Progenitor cell of endocrine pancreas (in vitro differentiated cells): ENCODE measurements around the gene EREG. TPM values are rescaled to one million over a fixed set of nuclear protein-coding genes. Genes with fewer than 3 reads are reported as not detected.

Experiments
- DNase-seq: peaks from one replicate; pipeline ENCODE4 v3.0.0; 2021; ENCODE audit warnings: low spot score; ENCODE audit not compliant: unreplicated experiment
- H3K27ac Mint-ChIP-seq: 2 replicates; pipeline ENCODE4 v1.8.0; 2021; ENCODE audit warnings: mild to moderate bottlenecking, moderate library complexity, mixed read lengths
- H3K27me3 Mint-ChIP-seq: 2 replicates; pipeline ENCODE4 v1.8.0; 2021; ENCODE audit warnings: mixed read lengths
- H3K36me3 Mint-ChIP-seq: 2 replicates; pipeline ENCODE4 v1.8.0; 2022; ENCODE audit warnings: mixed read lengths; ENCODE audit not compliant: insufficient read depth
- H3K4me1 Mint-ChIP-seq: 2 replicates; pipeline ENCODE4 v1.8.0; 2021; ENCODE audit warnings: low read depth, mixed read lengths
- H3K4me3 Mint-ChIP-seq: 2 replicates; pipeline ENCODE4 v1.8.0; 2021; ENCODE audit warnings: low read depth, mild to moderate bottlenecking, moderate library complexity, mixed read lengths
- H3K9me3 Mint-ChIP-seq: 2 replicates; pipeline ENCODE4 v1.8.0; 2021; ENCODE audit warnings: low read depth, mixed read lengths
- CTCF ChIP-seq: fragments of 200-600 bp; sonication (generic); IDR thresholded peaks from one replicate; pipeline ENCODE4 v1.5.0; 2021; ENCODE audit warnings: antibody characterized with exemption, mild to moderate bottlenecking; ENCODE audit not compliant: unreplicated experiment
- total RNA-seq: library from RNA; stranded (reverse); gene quantifications from 2 replicates; pipeline ENCODE4 v1.2.1, GENCODE V29; 2021

The EREG gene
- total RNA-seq, 1 donor from 2014 or later, result not detected

DNA sequence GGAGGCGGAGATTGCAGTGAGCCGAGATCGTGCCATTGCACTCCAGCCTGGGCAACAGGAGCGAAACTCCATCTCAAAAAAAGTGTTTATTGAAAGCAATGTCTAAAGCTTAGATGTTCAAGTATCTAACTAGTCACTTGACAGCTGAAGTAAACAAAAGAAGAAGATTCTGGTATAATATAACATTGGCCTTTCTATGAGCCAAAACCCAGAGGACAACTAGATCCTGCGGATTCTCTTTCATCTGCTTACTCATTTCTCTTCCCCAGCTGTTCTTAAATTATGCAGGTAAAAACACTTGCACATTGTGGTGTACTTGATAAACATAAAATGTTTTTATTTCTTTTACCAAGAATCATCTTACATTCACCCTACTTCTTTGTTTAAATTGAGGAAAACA lies 55.9 kb downstream of the EREG start:
- H3K4me3 Mint-ChIP-seq, result no peak overlapping the region
- peaks cover 2% of the 10 kb centered on the region for H3K27me3 Mint-ChIP-seq
- TF ChIP-seq CTCF, result no peak
- no peak for DNase-seq
- H3K36me3 Mint-ChIP-seq, result no peaks in the 10 kb centered on the region
- H3K4me1 Mint-ChIP-seq, result peaks cover 11% of the 10 kb centered on the region
- H3K9me3 Mint-ChIP-seq, result peaks cover 12% of the 10 kb centered on the region
- H3K27ac Mint-ChIP-seq, result no peak overlapping the region

GRCh38 chr4:74423104-74423503 lies 58.2 kb downstream of the EREG start:
- Mint-ChIP-seq H3K36me3 (no peaks in the 10 kb centered on the region), H3K4me1 (peaks cover 3% of the 10 kb centered on the region), H3K27me3 (peaks cover under 1% of the 10 kb centered on the region), H3K4me3 (no peak overlapping the region), H3K27ac (no peak overlapping the region), H3K9me3 (peaks cover 10% of the 10 kb centered on the region)
- DNase-seq, result no peak
- no peak for TF ChIP-seq CTCF

DNA sequence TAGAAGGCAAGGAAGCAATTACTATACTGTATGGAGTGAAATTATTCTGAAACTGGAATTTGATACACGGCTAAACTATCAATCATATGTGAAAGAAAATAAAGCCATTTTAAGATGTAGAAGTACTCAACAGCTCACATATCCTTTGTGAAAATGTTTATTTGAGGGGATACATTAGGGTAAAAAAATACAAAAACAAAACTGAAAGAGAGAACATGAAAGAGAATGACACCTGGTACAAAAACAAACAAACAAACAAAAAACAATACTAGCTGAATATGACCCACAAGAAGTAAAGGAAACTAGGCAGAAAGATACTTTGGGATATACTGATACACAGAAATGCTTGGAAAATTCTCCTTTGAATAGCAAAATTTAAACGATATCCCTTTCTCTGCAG lies 59.2 kb downstream of the EREG start:
- Mint-ChIP-seq H3K9me3 (peaks cover 4% of the 10 kb centered on the region), H3K36me3 (no peaks in the 10 kb centered on the region), H3K27ac (no peak overlapping the region), H3K4me3 (no peak overlapping the region), H3K4me1 (peaks cover 3% of the 10 kb centered on the region), H3K27me3 (no peaks in the 10 kb centered on the region)
- DNase-seq, result no peak
- no peak for TF ChIP-seq CTCF

GRCh38 chr4:74426101-74426500 lies 61.2 kb downstream of the EREG start:
- Mint-ChIP-seq H3K4me1 (peaks cover 3% of the 10 kb centered on the region), H3K4me3 (no peak overlapping the region), H3K27me3 (no peaks in the 10 kb centered on the region), H3K27ac (no peak overlapping the region), H3K36me3 (no peaks in the 10 kb centered on the region), H3K9me3 (no peaks in the 10 kb centered on the region)
- no peak for TF ChIP-seq CTCF
- no peak for DNase-seq

DNA sequence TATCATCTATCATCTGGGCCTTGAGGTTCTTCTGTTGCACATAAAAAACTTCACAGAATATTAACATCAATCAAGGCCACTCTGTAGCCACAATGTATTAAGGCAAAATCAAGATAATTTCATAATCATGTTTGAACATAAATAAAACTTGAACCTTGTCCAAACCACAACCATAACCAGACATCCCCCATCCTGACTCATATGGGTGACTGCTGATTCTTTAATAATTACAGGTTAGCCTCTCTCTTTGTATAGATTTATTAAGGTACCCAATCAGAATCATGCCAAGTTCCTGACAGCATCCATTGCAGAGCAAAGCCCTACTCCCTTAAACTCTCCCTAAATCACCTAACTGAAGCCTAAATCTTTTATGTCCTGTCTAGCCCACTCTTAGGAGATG lies 63.3 kb downstream of the EREG start:
- H3K4me3 Mint-ChIP-seq, result no peak overlapping the region
- H3K36me3 Mint-ChIP-seq, result no peaks in the 10 kb centered on the region
- no peak for TF ChIP-seq CTCF
- no peaks in the 10 kb centered on the region for H3K27me3 Mint-ChIP-seq
- H3K4me1 Mint-ChIP-seq, result peaks cover 1% of the 10 kb centered on the region
- no peak overlapping the region for H3K27ac Mint-ChIP-seq
- H3K9me3 Mint-ChIP-seq, result no peaks in the 10 kb centered on the region
- no peak for DNase-seq
